ENCODE measurements around the gene SEC22C. TPM values are rescaled to one million over a fixed set of nuclear protein-coding genes. Genes with fewer than 3 reads are reported as not detected.

Gene SEC22C
- total RNA-seq, 1 donor from 2014 or later = 66.1 TPM

GRCh38 chr3:42513121-42513520 lies 68.6 kb downstream of the SEC22C start:
- no peak for DNase-seq (ENCODE audit: low read depth)

- DNase-seq (ENCODE audit: low read depth) = no peak
Observed at GRCh38 chr3:42511736-42512135, 70.0 kb downstream of the SEC22C start.

GRCh38 chr3:42511201-42511600 lies 70.6 kb downstream of the SEC22C start:
- DNase-seq (ENCODE audit: low read depth) = no peak

GRCh38 chr3:42510325-42510724 lies 71.4 kb downstream of the SEC22C start:
- no peak for DNase-seq (ENCODE audit: low read depth)

- no peak for DNase-seq (ENCODE audit: low read depth)
Observed at GRCh38 chr3:42509111-42509510, 72.7 kb downstream of the SEC22C start.

- no peak for DNase-seq (ENCODE audit: low read depth)
Observed at GRCh38 chr3:42508562-42508961, 73.2 kb downstream of the SEC22C start.

GRCh38 chr3:42507761-42508335 lies 73.9 kb downstream of the SEC22C start:
- no peak for DNase-seq (ENCODE audit: low read depth)

GRCh38 chr3:42507252-42507651 lies 74.5 kb downstream of the SEC22C start:
- DNase-seq (ENCODE audit: low read depth) = no peak

GRCh38 chr3:42505849-42506410 lies 75.8 kb downstream of the SEC22C start:
- DNase-seq (ENCODE audit: low read depth) = no peak

- DNase-seq (ENCODE audit: low read depth) = no peak
Observed at GRCh38 chr3:42505128-42505848, 76.5 kb downstream of the SEC22C start.

GRCh38 chr3:42504334-42505127 lies 77.2 kb downstream of the SEC22C start:
- no peak for DNase-seq (ENCODE audit: low read depth)

GRCh38 chr3:42503957-42504333 lies 77.8 kb downstream of the SEC22C start:
- no peak for DNase-seq (ENCODE audit: low read depth)

- DNase-seq (ENCODE audit: low read depth) = no peak
Observed at GRCh38 chr3:42503251-42503924, 78.4 kb downstream of the SEC22C start.

GRCh38 chr3:42502429-42503250 lies 79.1 kb downstream of the SEC22C start, which contains the start of gene VIPR1:
TSS of gene VIPR1 (plus strand) at chr3:42502643. CDS start at chr3:42502736, 93 bp downstream.
- DNase-seq (ENCODE audit: low read depth) = no peak

- no peak for DNase-seq (ENCODE audit: low read depth)
Observed at GRCh38 chr3:42501681-42502428, 79.9 kb downstream of the SEC22C start.

GRCh38 chr3:42501321-42501680 lies 80.5 kb downstream of the SEC22C start:
- DNase-seq (ENCODE audit: low read depth) = no peak

- no peak for DNase-seq (ENCODE audit: low read depth)
Observed at GRCh38 chr3:42500909-42501308, 80.9 kb downstream of the SEC22C start.

- no peak for DNase-seq (ENCODE audit: low read depth)
Observed at GRCh38 chr3:42500091-42500490, 81.7 kb downstream of the SEC22C start.

- DNase-seq (ENCODE audit: low read depth) = no peak
Observed at GRCh38 chr3:42499478-42499871, 82.3 kb downstream of the SEC22C start.

- no peak for DNase-seq (ENCODE audit: low read depth)
Observed at GRCh38 chr3:42498791-42499477, 82.8 kb downstream of the SEC22C start.
